Stimulated activated naive CD8-positive, alpha-beta T cell treated with anti-CD3 and anti-CD28 coated beads, Interleukin-15, Interleukin-2, amounts not matched to agents 100 U/mL and 50 U/mL, for 24 hours (primary cell): Measurements from ENCODE around the gene PAK4.

Experiments used
- ATAC-seq: fragments of 150-1000 bp; cut with Tn5 transposase; one replicate; pipeline ENCODE4 v1.10.0; 2021
- DNase-seq: peaks from one replicate; pipeline ENCODE4 v3.0.0; 2021

PAK4 gene

DNA sequence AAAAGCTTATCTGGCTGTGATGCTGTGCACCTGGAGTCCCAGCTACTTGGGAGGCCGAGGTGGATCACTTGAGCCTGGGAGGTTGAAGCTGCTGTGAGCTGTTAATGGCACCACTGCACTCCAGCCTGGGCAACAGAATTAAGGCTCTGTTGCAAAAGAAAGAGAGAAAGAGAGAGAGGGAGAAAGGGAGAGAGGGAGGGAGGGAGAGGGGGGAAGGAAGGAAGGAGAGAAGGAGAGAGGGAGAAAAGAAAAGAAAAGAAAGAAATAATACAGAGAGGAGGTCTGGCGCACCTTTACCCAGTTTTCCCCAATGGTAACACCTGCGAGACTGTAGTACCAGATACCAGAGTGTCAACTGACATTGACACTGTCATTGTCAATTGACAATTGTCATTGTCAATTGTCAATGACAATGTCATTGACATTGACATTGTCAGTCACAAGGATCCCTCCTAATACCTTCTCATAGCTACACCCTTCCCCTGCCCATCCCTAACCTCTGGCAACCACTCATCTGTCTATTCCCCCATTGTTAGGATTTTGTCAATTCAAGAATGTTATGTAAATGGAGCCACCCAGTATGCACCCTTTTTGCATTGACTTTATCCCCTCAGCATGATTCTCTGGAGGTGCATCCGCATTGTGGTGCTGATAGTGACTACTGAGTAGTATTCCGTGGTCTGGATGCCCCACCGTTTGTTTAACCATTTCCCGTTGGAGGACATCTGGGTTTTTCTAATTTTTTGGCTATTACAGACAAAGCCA, 21.3 kb downstream of the PAK4 start:
- ATAC-seq: no peak
- no peak for DNase-seq

DNA sequence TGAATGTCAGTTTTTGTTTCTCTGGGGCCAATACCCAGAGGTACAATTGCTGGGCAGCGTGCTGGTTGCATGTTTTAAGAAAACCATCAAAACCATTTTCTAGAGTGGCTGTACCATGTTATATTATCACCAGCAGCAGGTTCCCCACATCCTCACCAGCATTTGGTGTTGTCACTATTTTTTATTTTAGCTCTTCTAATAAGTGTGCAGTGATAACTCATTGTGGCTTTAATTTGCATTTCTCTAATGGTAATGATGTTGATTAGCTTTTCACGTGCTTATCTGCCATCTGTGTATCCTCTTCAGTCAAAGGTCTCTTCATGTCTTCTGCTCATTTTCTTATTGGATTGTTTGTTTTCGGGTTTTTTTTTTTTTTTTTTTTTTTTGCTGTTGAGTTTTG, 21.9 kb downstream of the PAK4 start:
- DNase-seq (no peak), ATAC-seq (no peak)

DNA sequence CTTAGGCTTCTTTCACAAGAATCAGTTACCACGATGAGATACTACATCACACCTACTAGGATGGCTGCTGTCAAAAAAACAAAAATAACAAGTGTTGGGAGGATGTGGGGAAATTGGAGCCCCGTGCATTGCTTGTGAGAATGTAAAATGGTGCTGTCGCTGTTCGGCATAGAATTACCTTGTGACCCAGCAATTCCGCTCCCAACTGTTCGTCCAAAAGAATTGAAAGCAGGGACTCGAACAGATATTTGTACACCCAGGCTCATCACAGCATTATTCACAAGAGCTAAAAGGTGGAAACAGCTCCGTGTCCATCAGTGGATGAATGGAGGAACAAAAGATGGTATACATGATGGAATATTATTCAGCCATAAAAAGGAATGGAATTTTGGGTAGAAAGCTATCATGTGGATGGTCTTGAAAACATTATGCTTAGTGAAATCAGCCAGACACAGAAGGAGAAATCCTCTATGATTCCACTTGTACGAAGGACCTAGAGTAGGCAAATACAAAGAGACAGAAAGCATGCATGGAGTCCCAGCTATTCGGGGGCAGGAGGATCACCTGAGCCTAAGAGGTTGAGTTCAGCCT, 23.4 kb downstream of the PAK4 start:
- ATAC-seq: no peak
- no peak for DNase-seq

DNA sequence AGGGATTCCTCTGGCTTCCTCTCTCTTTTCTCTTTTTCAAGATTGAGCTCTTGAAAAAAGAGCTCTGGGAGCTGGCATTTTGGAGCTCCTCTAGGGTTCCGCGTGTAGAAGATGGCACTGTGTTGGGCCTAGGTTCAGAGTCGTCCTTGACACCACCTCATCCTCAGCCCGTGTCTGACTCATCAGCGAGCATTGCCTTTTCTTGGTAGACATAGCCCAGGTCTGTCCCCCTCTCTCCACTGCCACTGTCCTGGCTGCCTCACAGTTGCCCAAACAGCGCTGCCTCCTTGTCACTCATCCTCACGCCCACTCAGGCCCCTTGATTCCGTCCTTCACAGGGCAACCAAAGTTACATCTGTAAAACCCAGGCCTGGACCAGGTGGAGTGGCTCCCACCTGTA, 24.6 kb downstream of the PAK4 start:
- DNase-seq (no peak), ATAC-seq (no peak)

DNA sequence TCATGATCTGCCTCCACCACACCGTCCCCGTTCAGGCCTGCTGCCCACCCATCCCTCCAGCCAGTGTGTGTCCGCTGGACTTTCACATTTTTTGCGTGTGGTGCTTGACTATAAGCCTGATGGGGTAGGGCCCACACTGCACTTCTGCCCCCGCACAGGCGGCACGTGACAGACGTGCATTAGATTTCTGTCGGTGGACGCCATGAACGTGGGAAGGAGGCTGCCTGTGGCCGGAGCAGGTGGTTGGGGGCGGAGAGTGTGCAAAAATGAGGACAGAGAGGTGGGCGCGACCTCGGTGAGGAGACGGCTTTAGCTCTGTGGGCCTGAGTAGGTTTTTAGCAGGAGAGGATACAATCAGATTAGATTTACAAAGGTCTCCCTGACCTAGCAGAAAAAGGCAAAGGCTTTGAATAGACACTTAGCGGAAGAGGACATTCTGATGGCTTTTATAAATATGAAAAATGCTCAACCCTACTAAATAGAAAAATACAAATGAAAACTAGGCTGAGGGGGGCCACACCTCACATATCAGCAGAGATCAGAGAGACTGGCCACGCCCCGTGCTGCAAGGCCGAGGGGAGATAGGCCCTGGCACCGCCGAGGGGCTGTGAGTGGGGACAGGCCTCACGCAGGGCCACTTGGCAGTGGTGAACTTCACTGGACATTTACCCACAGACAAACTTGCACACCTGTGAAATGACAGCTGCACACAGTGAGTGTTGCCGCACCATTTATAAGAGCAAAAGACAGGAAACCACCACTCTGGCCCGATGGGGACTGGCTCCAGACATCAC, 25.4 kb downstream of the PAK4 start:
- DNase-seq (no peak), ATAC-seq (no peak)

DNA sequence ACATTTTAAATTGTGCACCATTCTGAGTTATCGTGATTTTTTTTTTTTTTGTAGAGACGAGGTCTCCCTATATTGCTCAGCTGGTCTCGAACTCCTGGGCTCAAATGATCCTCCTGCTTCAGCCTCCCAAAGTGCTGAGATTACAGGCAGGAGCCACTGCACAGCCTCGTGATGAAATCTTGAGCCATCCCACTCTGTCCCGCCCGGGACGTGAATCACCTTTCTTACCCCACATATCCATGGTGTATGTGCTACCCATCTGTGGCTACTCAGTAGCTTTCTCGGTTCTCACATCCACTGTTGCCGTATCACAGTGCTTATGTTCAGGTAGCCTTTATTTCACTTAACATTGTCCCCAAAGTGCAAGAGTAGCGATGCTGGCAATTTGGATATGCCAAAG, 26.5 kb downstream of the PAK4 start:
- ATAC-seq: no peak
- no peak for DNase-seq

DNA sequence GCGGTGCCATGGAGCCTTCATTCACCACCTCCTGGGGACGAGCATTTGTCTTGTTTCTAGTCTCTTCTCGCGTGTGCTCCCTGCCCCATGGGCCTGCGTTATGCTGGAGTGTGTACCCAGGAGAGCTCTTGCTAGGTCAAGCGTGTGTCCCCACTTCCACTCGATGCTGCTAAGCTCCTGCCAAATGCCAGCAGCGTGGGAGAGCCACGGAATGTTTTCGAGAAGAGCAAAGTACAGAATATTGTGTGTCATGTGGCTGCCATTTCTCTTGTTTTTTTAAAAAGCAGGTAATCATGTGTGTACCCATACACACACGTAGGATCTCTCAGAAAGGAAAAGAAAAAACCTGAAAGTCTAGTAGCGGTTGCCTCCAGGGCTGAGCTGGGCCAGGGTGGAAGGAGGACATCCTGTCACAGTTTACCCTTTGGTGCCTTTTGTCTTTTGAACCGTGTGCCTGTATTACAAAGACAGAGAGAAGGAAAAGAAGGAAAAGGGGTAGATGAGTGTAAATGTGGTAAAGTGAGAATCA, 28.6 kb downstream of the PAK4 start:
- no peak for ATAC-seq
- no peak for DNase-seq

DNA sequence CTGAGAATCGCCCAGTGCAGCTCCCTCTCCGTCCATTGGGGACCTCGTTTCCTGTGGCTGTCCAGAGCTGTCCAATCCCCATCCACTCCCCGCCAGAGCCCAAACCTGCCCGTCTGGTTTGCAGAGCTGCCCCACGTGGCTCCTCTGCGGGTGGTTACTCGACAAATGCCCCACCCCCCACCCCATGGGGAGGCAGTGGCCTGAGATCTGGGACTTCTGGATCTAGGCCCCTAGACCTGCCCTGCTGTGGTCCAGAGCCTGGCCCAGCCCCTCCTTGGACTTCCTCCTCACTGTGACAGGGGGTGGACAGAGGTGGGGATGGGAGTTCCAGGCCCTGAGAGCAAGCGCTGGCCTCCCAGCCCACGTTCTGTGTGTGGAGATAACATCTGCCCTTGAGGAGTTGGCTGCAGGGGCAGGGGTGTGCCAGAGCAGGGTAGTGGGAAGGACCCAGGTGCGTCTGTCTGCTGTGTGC, 29.1 kb downstream of the PAK4 start:
- DNase-seq: no peak
- ATAC-seq: peak; percentile 9

DNA sequence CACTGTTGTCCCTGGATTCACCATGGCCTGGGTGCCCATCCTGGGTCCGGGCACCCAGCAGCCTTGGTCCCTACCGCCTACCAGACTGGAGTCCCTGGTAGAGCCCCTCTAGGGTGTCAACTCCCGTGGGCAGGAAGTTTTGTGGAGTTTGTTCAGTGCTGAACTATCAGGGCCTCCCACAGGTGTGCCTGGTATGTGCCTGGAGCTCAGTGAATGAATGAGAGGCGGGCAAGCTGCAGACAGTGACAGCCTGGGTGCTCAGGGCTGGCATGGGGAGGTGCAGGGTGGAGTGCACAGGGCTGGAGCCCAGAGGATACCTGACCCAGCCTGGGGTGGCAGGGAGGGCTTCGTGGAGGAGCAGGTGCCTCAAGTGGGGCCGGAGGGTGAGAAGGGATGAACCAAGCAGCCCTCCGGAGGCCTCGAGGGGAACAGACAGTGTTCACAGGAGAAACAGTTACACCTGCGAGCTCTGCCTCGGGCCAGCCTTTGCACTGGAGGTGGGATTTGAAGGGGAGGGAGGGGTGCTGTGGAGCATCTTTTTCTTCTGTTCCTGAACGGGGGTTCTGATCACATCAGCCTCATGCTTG, 29.6 kb downstream of the PAK4 start:
- no peak for DNase-seq
- ATAC-seq: no peak

DNA sequence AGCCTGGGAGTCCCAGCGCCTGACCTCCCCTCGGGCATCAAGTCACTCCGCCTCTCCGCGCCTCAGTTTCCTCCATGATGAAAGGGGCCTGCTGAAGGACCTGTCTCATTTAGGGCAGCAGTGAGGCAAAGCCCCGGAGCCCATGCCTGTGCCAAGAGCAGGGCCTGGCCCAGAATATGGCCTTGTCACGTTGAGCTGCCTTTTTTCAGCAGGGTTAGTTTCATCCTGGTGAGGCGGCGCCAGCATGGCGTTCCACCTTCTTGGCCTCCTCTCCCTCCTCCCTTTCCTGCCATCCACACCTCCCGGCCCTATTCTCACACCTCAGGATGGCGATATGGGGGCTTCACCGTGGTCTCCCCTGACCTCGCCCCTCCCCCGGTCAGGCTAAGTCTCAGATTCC, 30.2 kb downstream of the PAK4 start:
- DNase-seq (no peak), ATAC-seq (no peak)

DNA sequence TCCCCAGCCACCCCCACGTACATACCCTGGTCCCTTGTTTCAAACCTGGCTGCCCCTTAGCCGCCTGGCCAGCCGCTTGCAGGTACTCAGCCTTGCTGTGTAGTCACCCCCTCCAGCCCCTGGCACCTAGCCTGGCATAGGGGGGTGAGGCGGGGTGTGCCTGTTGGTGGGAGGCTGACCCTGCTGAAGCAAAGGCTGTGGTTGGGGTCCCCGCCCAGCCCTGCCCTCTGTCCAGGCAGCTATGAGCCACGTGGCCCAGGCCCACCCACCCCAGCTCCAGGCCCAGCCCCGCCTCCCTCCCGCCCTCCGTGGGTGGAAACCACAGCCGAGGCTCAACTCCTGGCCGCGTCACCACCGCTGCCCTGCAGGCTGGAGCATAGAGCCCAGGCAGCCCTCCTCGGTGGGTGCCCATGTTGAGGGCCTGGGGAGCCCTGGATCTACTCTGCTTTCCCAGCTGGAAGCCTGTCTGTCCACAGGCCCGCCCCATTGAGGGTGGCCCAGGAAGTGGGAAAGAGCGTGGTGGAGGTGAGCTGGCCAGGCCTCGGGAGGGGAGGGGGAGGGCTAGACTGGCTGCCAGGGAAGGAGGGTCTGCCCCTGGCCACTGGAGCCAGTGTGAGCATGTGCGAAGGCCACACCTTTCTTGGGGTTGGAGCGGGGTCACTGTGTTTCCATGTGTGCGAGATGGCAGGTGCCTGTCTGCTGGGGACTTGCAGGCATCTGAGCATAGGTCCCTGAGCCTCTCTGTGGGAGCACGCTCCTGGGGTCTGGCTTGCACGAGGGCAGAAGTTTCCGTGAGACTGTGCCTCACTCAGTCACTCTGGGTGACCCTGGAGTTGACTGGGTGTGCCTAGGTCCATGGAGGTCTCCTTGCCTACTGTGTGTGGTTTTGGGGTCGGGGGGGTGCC, 31.0 kb downstream of the PAK4 start:
- ATAC-seq (no peak), DNase-seq (no peak)

DNA sequence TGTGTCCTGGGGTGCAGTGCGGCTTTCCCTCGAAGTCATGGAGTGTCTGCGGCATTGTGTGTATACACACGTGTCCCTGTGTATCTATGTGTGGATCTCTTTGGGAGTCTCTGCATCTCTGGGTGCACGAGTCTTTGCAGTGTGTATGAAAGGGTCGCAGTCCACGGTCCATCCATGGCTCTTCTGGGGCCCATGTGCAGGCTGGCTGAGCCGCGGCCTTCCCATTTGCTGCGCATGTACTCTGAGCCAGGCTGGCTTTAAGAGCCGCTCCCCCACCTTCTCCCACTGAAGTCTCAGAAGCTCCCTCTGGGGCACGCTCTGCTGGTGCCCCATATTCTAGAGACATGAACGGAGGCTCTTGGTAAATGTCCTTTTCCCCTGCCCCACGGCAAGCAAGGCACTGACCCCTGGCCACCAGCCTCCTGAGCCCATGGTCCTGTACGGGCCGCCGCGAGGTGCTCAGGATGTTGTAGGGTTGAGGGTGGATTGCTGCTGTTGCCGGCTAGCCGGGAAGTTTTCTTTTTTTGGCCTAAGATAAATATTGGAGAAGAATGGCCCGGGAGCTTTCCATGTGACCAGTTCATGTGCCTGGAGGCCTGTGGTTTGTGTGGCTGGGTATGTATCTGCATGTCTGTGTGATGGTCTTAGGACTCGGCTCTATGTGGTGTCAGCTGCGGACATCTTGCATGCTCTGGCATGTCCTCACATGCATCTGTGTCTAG, 31.9 kb downstream of the PAK4 start:
- ATAC-seq (no peak), DNase-seq (no peak)

DNA sequence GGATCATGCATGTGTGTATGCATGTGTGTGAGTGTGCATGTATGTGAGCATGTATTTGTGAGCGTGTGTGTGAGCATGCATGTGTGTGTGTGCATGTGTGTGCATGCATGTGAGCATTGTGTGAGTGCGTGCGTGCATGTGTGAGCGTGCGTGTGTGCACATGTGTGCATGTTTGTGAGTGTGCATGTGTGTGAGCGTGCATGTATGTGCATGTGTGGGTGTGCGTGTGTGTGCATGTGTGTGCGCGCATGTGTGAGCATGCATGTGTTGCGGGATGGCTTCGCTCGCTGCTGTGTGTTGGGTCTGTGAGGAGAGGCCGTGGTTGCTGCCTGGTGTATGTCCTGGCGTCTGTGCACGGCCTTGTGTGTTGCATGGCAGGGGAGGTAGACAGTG, 32.4 kb downstream of the PAK4 start:
- ATAC-seq: no peak
- no peak for DNase-seq

DNA sequence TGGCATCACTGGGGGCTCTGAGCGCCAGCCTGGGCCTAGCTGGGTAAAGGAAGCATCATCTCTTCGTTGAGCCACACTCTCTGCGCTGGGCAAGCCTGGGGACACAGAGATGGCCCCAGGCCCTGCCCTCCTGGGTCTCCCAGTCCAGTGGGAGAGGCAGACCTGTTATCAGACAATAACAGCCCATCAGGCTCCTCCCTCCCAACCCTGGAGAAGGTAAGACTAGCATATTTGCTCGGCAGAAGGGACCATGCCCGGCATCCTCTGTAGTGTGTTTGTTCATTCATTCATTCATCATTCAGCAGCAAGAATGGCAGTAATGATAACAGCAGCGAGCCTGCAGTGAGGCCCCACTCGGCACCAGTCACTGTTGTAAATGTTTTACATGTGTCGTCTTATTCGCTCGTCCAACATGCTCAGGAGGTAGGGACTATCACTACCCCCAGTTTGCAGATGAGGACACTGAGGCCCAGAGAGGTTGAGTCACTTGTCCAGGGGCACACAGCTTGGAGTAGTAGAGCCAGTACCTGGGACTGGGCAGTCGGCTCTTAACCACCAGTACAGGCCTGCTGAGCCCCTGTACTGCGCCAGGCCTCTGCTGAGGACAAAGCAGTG, 33.2 kb downstream of the PAK4 start:
- no peak for ATAC-seq
- no peak for DNase-seq

DNA sequence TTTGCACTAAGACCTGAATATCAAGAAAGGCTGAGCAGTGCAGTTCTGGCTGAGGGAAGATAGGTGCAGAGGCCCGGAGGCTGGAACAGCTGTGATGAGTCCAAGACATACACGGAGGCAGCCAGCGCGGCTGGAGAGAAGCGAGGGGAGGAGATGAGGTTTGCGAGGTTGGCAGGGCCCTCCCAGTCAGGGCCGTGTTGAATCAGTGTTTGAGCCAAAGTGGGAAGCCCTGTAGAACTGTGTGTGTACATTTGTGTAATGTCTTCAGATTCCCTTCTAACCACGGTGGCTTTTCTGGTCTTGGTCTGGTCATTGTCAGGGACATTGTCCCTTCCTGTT, 34.9 kb downstream of the PAK4 start:
- DNase-seq (no peak), ATAC-seq (no peak)

DNA sequence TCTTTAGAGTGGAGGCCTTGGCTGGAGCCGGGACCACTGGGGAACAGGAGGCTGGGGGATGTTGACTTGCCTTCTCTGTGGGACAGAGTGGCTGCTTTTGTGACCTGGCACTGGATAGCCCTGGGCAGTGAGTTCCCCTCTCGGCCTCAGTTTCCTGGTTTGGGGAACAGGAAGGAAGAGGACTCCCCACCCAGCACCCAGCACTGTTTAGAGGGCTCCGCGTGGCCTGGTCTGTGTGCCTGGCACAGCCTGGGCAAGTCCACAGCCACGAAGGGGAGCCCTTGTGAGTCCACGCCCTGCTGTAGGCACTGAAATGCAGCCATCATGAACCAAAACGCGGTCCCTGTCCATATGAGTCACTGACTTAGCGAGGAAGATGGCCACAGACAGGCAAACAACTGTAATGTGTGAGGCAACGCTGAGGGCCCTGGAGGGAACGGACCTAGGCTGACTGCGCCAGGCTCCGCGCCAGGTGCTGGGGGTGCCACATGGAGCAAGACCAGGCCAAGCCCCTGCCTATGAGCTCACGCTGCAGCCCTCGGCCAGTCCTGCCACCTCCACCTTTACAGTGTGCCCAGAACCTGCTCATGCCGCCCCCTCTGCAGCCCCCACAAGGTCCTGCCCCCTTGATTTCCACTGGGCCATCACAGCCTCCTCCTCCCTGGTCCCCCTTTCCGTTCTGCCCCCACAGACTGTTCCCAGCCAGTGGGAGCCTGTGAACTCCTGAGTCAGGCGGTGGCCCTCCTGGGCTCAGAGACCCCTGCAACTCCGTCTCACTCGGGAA, 35.5 kb downstream of the PAK4 start:
- no peak for DNase-seq
- ATAC-seq: no peak

DNA sequence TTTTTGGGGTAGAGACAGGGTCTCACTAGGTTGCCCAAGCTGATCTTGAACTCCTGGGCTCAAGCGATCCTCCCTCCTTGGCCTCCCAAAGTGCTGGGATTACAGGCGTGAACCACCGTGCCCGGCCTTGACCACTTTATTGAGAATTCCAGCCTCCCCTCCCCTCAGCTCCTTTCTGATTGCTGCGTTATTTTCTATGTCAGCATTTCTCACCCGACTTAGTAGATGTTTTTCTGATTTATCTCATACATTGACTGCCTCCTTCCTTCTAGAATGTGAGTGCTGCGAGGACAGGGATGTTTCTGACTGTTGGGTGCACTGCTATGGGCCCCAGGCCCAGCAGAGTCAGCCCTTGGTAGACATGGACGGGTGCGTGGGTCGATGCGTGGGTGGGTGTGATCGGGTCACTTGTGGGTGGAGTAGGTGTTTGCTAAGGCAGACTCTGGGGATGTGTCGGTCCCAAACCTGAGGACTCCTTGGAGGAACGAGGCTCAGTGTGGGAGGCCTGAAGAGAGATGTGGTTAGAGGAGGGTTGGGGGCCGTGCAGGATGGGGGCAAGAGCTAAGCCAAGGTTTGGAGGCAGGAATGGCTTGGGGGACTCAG, 37.0 kb downstream of the PAK4 start:
- no peak for ATAC-seq
- DNase-seq: no peak

DNA sequence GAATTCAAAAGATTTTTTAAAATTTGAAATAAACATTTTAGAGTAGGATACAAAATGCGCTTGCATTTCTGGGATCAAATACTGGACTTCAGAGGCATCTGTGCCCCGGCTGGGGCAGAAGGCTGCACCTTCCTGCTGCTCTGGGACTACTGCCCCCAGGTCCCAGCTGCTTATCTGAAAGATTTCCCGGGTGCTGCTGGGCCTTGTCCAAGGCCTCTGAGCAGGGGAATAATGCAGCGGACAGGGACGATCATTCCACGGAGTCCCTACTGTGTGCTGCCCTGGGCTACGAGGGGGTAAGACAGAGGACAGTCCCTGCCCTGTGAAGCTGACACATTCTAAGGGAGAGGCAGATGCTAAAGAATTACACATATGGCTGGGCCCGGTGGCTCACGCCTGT, 38.0 kb downstream of the PAK4 start:
- DNase-seq: no peak
- no peak for ATAC-seq

DNA sequence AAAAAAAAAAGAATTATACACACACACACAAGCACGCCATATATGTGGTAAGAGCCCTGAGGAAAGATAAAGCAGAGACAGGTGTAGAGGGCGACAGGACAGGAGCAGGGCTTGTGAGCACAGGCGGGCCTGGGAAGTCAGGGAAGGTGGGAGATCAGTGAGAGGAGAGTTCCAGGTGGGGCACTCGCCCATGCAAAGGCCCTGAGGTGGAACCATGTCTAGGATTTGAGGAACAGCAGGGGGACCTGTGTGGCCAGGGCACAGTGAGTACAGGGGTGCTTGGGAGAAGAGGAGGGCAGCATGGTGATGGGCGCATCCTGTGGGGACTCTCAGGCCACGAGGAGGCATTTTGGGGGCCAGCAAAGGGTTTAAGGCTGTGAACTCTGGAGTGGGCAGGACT, 38.7 kb downstream of the PAK4 start:
- no peak for DNase-seq

More for the DNA sequence above, 38.7 kb downstream of the PAK4 start:
- ATAC-seq: no peak
